Measurements from ENCODE around the gene DISP1.

The DISP1 gene

GRCh38 chr1:222786121-222786520, 28.7 kb upstream of the DISP1 start:
- no peaks in the 10 kb centered on the region for H3K36me3 Mint-ChIP-seq (ENCODE audit: low read depth)
- DNase-seq = no peak
- no peaks in the 10 kb centered on the region for H3K9me3 Mint-ChIP-seq
- H3K4me1 Mint-ChIP-seq (ENCODE audit: low read depth) = peaks cover 8% of the 10 kb centered on the region
- H3K27me3 Mint-ChIP-seq = peaks cover 21% of the 10 kb centered on the region
- H3K27ac Mint-ChIP-seq = no peak overlapping the region
- no peak overlapping the region for H3K4me3 Mint-ChIP-seq

GRCh38 chr1:222787729-222788128, 27.1 kb upstream of the DISP1 start:
- Mint-ChIP-seq H3K4me1 (ENCODE audit: low read depth) (peaks cover 8% of the 10 kb centered on the region), H3K27me3 (peaks cover 12% of the 10 kb centered on the region), H3K9me3 (no peaks in the 10 kb centered on the region), H3K27ac (no peak overlapping the region), H3K4me3 (no peak overlapping the region), H3K36me3 (ENCODE audit: low read depth) (no peaks in the 10 kb centered on the region)
- DNase-seq = no peak

GRCh38 chr1:222788402-222789156, 26.3 kb upstream of the DISP1 start:
- Mint-ChIP-seq H3K27me3 (peaks cover 12% of the 10 kb centered on the region), H3K36me3 (ENCODE audit: low read depth) (no peaks in the 10 kb centered on the region), H3K9me3 (no peaks in the 10 kb centered on the region), H3K27ac (no peak overlapping the region), H3K4me1 (ENCODE audit: low read depth) (peaks cover 8% of the 10 kb centered on the region), H3K4me3 (no peak overlapping the region)
- no peak for DNase-seq

- Mint-ChIP-seq H3K27me3 (peaks cover 1% of the 10 kb centered on the region), H3K4me1 (ENCODE audit: low read depth) (peaks cover 8% of the 10 kb centered on the region), H3K27ac (no peak overlapping the region), H3K36me3 (ENCODE audit: low read depth) (no peaks in the 10 kb centered on the region), H3K4me3 (no peak overlapping the region), H3K9me3 (no peaks in the 10 kb centered on the region)
- DNase-seq = no peak
These were observed 24.7 kb upstream of the DISP1 start for GRCh38 chr1:222790115-222790514.

GRCh38 chr1:222790520-222790919, 24.3 kb upstream of the DISP1 start:
- no peaks in the 10 kb centered on the region for H3K27me3 Mint-ChIP-seq
- DNase-seq = no peak
- no peaks in the 10 kb centered on the region for H3K36me3 Mint-ChIP-seq (ENCODE audit: low read depth)
- no peak overlapping the region for H3K27ac Mint-ChIP-seq
- no peak overlapping the region for H3K4me3 Mint-ChIP-seq
- H3K4me1 Mint-ChIP-seq (ENCODE audit: low read depth) = peaks cover 8% of the 10 kb centered on the region
- H3K9me3 Mint-ChIP-seq = no peaks in the 10 kb centered on the region

- no peaks in the 10 kb centered on the region for H3K36me3 Mint-ChIP-seq (ENCODE audit: low read depth)
- no peak overlapping the region for H3K4me3 Mint-ChIP-seq
- H3K27me3 Mint-ChIP-seq = no peaks in the 10 kb centered on the region
- H3K4me1 Mint-ChIP-seq (ENCODE audit: low read depth) = peaks cover 8% of the 10 kb centered on the region
- H3K9me3 Mint-ChIP-seq = no peaks in the 10 kb centered on the region
- no peak for DNase-seq
- H3K27ac Mint-ChIP-seq = no peak overlapping the region
These were observed 23.7 kb upstream of the DISP1 start for GRCh38 chr1:222791006-222791710.

GRCh38 chr1:222792744-222793143, 22.1 kb upstream of the DISP1 start:
- Mint-ChIP-seq H3K27ac (no peak overlapping the region), H3K4me3 (no peak overlapping the region), H3K9me3 (no peaks in the 10 kb centered on the region), H3K36me3 (ENCODE audit: low read depth) (no peaks in the 10 kb centered on the region), H3K27me3 (no peaks in the 10 kb centered on the region), H3K4me1 (ENCODE audit: low read depth) (peaks cover 8% of the 10 kb centered on the region)
- no peak for DNase-seq

GRCh38 chr1:222794656-222795474, 20.0 kb upstream of the DISP1 start:
- Mint-ChIP-seq H3K27me3 (no peaks in the 10 kb centered on the region), H3K9me3 (no peaks in the 10 kb centered on the region), H3K36me3 (ENCODE audit: low read depth) (no peaks in the 10 kb centered on the region), H3K27ac (no peak overlapping the region), H3K4me3 (no peak overlapping the region), H3K4me1 (ENCODE audit: low read depth) (peaks cover 17% of the 10 kb centered on the region)
- DNase-seq = no peak

GRCh38 chr1:222798116-222798515, 16.7 kb upstream of the DISP1 start:
- DNase-seq = no peak
- no peak overlapping the region for H3K4me3 Mint-ChIP-seq
- H3K27ac Mint-ChIP-seq = no peak overlapping the region
- H3K27me3 Mint-ChIP-seq = peaks cover 3% of the 10 kb centered on the region
- H3K4me1 Mint-ChIP-seq (ENCODE audit: low read depth) = peaks cover 9% of the 10 kb centered on the region
- H3K36me3 Mint-ChIP-seq (ENCODE audit: low read depth) = no peaks in the 10 kb centered on the region
- no peaks in the 10 kb centered on the region for H3K9me3 Mint-ChIP-seq

- H3K4me1 Mint-ChIP-seq (ENCODE audit: low read depth) = peaks cover 9% of the 10 kb centered on the region
- DNase-seq = no peak
- H3K27ac Mint-ChIP-seq = no peak overlapping the region
- H3K9me3 Mint-ChIP-seq = no peaks in the 10 kb centered on the region
- H3K4me3 Mint-ChIP-seq = no peak overlapping the region
- peaks cover 3% of the 10 kb centered on the region for H3K27me3 Mint-ChIP-seq
- H3K36me3 Mint-ChIP-seq (ENCODE audit: low read depth) = no peaks in the 10 kb centered on the region
These were observed 15.9 kb upstream of the DISP1 start for GRCh38 chr1:222798975-222799374.

GRCh38 chr1:222801067-222801466, 13.8 kb upstream of the DISP1 start:
- H3K4me3 Mint-ChIP-seq = no peak overlapping the region
- H3K4me1 Mint-ChIP-seq (ENCODE audit: low read depth) = peaks cover 9% of the 10 kb centered on the region
- H3K36me3 Mint-ChIP-seq (ENCODE audit: low read depth) = no peaks in the 10 kb centered on the region
- H3K27me3 Mint-ChIP-seq = peaks cover 5% of the 10 kb centered on the region
- no peaks in the 10 kb centered on the region for H3K9me3 Mint-ChIP-seq
- H3K27ac Mint-ChIP-seq = no peak overlapping the region
- no peak for DNase-seq

- Mint-ChIP-seq H3K36me3 (ENCODE audit: low read depth) (peaks cover 5% of the 10 kb centered on the region), H3K4me3 (no peak overlapping the region), H3K27me3 (no peaks in the 10 kb centered on the region), H3K27ac (no peak overlapping the region), H3K9me3 (no peaks in the 10 kb centered on the region), H3K4me1 (ENCODE audit: low read depth) (peaks cover 20% of the 10 kb centered on the region)
- DNase-seq = no peak
These were observed 3.2 kb upstream of the DISP1 start for GRCh38 chr1:222811671-222812070.

GRCh38 chr1:222813866-222814535, 838 bp upstream of the DISP1 start:
- Mint-ChIP-seq H3K27ac (peak overlapping the region; percentile 96), H3K9me3 (no peaks in the 10 kb centered on the region), H3K4me3 (peak overlapping the region; percentile 91), H3K27me3 (no peaks in the 10 kb centered on the region), H3K4me1 (ENCODE audit: low read depth) (peaks cover 32% of the 10 kb centered on the region), H3K36me3 (ENCODE audit: low read depth) (peaks cover 5% of the 10 kb centered on the region)
- no peak for DNase-seq

- H3K27me3 Mint-ChIP-seq = no peaks in the 10 kb centered on the region
- peaks cover 5% of the 10 kb centered on the region for H3K36me3 Mint-ChIP-seq (ENCODE audit: low read depth)
- peaks cover 32% of the 10 kb centered on the region for H3K4me1 Mint-ChIP-seq (ENCODE audit: low read depth)
- H3K9me3 Mint-ChIP-seq = no peaks in the 10 kb centered on the region
- H3K4me3 Mint-ChIP-seq = peak overlapping the region; percentile 91
- peak overlapping the region; percentile 96 for H3K27ac Mint-ChIP-seq
- no peak for DNase-seq
These were observed 564 bp downstream of the DISP1 start for GRCh38 chr1:222815440-222815765.

Measured in activated T-cell treated with anti-CD3 and anti-CD28 coated beads, Interleukin-2, amount 50 U/mL, for 24 hours (primary cell).